ENCODE measurements around the gene ATG16L2.
"Not testable (repeated sequence)": the region's sequence is repeated elsewhere in the genome, so short reads cannot be mapped to it uniquely, and the experiment has no call there.

ATG16L2 gene

DNA sequence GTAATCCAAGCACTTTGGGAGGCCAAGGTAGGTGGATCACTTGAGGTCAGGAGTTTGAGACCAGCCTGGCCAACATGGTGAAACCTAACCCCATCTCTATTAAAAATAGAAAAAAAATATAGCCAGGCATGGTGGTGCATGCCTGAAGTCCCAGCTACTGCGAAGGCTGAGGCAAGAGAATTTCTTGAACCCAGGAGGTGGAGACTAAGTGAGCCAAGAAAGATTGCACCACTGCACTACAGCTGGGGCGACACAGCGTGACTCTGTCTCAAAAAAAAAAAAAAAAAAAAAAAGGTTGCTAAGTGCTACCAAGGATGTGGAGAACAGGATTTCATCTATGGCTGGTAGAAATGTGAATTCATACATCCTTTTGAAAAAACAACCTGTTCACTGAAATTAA is 36.6 kb downstream of the ATG16L2 start:
- DNase-seq, result no peak

DNA sequence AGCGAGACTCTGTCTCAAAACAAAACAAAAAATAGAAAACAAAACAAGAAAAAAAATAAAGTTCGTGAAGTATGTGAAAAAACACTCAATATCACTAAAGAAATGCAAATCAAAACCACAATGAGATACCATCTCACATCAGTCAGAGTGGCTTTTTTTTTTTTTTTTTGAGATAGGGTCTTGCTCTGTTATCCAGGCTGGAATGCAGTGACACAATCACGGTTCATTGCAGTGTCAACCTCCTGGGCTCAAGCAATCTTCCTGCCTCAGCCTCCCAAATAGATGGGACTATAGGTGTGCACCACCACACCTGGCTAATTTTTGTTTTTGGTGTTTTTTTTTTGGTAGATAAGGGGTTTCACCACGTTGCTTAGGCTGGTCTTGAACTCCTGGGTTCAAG is 37.5 kb downstream of the ATG16L2 start:
- no peak for DNase-seq

DNA sequence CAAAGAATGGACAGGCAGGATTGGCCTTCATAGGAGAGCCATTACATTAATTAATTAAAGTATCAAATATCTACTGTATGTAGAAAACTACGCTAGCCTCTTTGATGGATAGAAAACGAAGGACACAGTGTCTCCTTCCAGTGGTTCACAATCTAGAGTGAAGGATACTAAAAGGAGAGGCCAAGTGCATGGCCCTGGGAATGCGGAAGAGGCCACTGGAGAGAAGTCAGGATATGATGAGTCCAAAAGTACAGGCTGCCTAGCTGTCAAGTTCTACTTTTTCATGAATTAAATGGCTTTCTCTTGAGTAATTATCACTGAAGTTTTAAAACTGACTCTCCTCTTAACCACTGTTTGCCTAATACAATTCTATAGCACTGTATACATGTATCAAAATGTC is 41.9 kb downstream of the ATG16L2 start:
- no peak for DNase-seq

DNA sequence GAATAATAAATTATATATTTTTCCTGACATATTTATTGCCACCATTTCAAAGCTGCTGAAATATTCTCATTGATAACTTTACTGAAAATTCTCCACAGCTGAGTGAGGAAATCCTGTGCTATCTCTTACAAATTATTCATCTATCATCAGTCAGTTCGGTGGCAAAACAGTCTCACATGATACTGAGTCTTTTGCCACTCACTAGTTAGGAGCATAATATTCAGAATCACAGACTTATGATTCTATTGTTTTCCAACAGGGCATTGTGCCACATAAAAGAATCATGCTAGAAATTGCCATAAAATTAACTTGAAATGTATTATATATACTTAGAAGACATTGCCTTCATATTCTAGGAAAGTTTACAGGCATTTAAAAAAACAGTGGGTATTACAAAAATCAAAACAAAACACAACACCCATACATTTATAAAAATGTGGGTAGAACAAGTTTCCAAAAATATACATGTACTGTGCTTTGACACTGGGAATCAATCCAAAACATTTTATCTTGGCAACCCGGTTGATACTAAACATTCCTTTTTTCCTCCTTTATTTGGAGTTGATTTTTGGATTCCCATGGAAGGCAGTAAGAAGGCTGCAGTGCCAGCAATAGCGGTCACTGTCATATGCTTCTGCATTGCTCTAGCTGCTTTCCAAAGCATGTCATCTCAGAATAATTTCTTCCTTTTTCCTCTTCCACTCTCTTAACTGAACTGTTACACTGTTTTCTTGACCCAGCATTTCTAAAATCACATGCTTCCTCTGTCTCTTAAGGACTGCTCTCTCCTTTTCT is 42.5 kb downstream of the ATG16L2 start:
- DNase-seq, result no peak

DNA sequence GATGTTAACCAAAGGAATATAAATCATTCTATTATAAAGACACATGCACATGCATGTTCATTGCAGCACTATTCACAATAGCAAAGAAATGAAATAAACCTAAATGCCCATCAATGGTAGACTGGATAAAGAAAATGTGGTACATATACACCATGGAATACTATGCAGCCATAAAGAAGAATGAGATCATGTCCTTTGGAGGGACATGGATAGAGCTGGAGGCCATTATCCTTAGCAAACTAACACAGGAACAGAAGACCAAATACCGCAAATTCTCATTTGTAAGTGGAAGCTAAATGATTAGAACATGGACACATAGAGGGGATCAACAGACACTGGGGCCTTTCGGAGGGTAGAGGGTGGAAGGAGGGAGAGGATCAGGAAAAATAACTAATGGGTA is 44.1 kb downstream of the ATG16L2 start:
- not testable (repeated sequence) for DNase-seq

DNA sequence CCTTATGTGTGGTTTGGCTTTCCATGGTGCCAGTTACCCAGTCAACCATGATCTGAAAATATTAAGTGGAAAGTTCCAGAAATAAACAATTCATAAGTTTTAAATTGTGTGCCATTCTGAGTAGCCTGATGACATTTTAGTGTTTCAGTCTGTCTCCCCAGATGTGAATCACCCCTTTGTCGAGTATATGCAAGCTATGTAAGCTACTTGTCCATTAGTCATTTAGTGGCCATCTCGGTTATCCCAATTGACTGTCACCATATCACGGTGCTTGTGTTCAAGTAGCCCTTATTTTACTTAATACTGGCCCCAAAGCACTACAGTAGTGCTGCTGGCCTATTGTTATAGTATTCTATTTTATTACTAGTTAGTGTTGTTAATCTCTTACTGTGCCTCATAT is 44.9 kb downstream of the ATG16L2 start:
- no peak for DNase-seq

DNA sequence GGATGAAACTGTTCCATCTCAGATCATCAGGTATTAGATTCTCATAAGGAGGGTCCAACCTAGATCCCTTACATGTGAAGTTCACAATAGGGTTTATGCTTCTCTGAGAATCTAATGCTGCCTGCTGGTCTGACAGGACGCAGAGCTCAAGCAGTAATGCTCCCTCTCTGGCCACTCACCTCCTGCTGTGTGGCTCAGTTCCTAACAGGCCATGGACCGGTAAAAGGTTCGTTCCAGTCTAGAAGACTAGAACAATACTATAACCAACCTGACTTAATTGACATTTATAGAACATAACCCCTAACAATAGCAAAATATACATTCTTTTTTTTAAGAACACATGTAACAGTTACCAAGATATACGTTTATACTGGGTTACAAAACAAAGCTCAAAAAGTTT is 45.8 kb downstream of the ATG16L2 start:
- no peak for DNase-seq

DNA sequence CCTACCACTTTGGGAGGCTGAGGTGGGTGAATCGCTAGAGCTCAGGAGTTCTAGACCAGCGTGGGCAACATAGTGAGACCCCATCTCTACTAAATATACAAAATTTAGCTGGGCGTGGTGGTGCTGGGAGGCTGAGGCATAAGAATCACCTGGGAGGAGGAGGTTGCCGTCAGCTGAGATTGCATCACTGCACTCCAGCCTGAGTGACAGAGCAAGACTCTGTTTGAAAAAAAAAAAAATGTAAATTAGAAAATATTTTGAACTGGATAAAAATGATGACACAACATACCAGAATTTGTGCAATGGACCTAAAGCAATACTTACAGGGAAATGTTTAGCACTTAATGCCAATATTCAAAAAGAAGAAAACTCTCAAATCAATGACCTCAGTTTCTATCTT is 46.4 kb downstream of the ATG16L2 start:
- no peak for DNase-seq

DNA sequence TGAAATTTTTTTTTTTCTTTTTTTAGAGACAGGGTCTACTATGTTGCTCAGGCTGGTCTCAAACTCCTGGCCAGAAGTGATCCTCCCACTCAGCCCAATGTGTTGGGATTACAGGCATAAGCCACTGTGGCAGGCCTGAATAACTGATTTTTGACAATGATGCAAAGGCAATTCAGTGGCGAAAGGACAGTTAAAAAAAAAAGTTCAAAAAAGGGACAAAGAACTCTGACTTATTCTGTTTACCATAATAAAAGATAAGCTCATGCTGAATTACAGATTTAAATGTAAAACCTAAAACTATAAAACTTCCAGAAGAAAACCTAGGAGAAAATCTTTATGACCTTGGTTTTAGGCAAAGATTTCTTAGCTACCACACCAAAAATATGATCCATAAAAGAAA is 48.9 kb downstream of the ATG16L2 start:
- DNase-seq, result no peak

DNA sequence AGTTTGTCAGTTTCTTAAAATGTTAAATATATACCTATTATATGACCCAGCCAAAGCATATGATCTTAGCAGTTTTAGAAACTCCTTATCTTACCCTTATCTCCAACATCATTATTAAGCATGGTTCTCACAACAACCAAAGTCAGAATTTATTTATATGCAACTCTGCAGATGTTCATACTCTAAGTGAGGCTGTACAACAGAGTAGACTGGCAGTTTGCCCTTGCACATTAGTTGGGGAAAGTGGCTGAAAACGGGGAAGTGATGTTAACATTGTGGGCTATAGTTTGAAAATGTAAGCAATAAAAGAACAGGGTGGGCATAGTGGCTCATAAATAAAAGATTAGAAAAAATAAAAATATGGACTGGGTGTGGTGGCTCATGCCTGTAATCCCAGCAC is 49.7 kb downstream of the ATG16L2 start:
- DNase-seq, result no peak

DNA sequence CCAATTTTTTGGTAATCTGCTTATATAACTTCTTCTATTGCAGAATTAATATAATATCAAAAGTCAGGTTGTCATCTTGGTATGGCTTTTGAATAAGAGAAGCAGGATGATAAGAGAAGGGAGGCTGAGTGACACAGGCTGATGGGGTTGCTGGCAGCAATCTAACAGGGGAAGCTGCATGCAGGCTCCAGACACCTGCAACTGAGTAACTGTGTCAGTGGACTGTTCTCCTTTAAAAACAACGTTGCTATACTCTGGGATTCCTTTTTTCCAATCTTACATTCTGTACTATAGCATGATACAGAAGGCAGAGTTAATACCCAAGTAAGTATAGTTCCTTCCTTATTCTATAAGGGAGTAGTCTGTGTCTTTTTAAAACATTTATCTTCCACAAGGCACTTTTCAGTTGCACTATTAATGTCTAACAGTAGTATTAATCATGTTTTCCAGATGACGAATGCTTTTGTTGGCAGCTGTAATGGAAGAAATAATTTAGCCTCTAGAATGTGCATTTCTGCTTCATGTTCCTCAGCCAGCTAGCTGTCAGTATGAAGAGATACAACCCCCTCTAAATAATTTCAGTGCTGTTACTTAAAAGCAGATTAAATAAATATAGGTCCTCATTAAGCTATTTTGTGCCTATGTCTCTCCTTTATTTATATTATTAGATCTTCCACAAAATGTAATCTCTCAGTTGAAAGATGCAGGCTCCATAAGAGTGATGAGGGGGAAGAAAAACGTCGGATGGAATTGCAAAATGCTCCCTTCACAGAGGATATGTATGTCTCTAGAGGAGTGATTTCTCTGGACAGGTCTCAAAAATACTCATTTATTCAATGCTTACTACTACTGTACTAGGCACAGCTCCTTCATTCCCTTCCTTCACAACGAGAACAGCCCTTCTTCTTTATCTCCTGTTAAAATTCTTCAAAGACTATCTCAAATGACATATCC is 50.8 kb downstream of the ATG16L2 start:
- peak; percentile 69 for DNase-seq

DNA sequence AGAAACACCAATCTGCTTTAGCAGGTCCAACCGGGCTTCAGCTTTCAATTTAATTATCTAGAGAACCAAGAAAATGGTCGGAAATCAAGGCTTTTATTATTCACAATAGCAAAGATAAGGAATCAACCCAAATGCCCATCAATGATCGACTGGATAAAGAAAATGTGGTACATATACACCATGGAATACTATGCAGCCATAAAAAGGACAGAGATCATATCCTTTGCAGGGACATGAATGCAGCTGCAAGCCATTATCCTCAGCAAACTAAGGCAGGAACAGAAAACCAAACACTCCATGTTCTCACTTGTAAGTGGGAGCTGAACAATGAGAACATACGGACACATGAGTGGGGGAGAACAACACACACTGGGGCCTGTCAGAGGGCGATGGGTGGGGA is 53.8 kb downstream of the ATG16L2 start:
- no peak for DNase-seq

DNA sequence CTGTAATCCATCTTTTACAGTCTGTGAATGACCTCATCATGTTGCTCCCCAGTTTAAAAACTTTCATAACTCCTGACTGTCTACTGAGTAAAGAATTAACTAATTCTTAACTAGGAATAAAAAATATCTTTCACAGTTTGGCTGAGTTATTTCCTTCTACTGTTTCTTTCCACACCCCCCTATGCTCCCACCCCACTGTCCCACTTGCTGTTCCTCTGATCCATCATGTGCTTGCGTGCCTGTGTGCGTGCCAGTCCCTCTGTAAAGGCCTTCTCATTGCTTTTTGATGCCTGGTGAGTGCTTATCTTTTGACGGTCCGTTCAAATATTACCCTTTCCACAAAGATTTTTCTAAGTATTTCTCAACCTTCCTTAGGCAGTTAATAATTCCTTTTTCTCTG is 55.6 kb downstream of the ATG16L2 start:
- DNase-seq, result peak; percentile 32

DNA sequence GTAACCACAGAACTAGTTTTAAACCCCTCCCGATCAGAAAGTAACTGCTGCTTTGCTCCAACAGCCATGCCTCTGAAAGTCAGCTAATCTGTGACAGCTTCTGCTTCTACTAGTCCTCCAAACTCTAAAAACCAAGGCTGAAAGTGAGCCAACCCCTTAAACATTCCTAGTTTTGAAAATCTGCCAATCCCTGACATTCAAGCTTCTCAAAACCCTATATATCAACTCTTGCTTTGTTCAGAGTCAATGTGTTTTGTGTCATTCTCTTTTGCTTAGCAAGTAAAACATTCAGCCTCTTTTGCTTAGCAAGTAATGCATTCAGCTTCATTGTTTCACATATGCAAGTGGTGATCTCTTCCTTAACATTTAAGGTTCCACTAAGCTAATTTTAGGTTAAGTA is 56.9 kb downstream of the ATG16L2 start:
- DNase-seq, result no peak

DNA sequence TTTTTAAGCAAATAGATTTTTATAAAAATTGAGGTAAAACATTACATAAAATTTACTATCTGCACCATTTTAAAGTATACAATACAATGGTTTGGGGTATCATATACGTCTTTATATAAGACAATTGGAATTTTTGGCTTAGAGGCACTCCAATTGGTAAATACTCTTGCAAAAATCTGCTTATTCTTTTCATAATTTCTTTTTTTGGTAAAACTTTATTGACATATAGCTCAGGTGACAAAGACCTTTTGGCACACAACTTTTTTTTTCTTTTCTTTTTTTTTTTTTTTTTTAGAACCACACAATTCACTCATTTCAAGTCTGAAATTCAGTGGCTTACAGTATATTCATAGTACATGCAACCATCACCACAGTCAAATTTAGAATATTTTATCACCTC is 57.8 kb downstream of the ATG16L2 start:
- no peak for DNase-seq

DNA sequence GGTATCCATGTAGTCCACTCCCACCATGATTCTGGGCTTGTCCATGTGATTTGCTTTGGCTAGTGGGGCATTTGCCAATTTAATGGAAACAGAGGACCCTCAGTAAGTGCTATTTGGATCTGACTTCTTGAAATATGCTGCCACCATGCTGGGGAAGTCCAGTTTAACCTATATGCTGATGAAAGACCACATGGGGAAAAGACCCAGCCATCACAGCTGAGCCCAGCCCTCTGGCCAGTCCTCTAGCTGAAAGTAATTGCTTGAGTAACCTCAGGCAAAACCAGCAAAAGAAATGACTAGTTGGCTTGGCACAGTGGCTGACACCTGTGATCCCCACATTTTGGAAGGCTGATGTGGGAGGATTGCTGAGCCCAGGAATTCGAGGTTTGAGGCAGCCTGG is 61.5 kb downstream of the ATG16L2 start:
- no peak for DNase-seq

DNA sequence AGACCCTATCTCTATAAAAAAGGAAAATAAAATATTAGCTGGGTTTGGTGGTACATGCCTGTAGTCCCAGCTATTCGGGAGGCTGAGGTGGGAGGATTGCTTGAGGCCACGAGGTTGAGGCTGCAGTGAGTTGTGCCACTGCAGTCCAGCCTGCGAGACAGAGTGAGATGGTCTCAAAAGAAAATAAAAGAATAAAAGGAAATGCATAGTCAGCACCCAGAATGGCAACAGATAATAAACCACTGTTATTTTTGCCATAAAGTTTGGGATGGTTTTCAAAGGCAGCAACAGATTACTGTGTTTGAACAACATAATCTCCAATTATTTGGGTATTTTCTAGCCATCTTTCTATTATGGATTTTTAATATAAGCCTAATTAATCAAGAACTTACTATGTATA is 61.9 kb downstream of the ATG16L2 start:
- no peak for DNase-seq
